ENCODE data around the gene BBC3. TPM values are rescaled to one million over a fixed set of nuclear protein-coding genes. Genes with fewer than 3 reads are reported as not detected.

Gene BBC3
- polyA plus RNA-seq, 2 of the 4 experiments (the other 2 are of a cell fraction), result 6.0 to 8.9 TPM

- ChIA-PET CTCF (interaction anchor here (1.5 to 3.7 kb wide), 6 partner anchors 8 to 71 kb away, joined by 7 to 20 read pairs (median 13); no protein-coding TSS in a partner anchor), POLR2A (no interaction called here)
- no peak overlapping the region for H3K4me3 ChIP-seq
- peaks cover 11% of the 10 kb centered on the region; the same call in 2 of the 3 replicates for H3K4me1 ChIP-seq
- FAIRE-seq, result no peak
- 81% methylated on average over 5 of the region's 5 CpGs for WGBS (ENCODE audit: missing lambda C conversion rate)
- no peak overlapping the region for H3K27ac ChIP-seq
- no peaks in the 10 kb centered on the region for H3K9me3 ChIP-seq
- no peak for DNase-seq (ENCODE audit: low read depth in 1 of 2, low spot score in 1 of 2)
- TF ChIP-seq, protein P1, sequence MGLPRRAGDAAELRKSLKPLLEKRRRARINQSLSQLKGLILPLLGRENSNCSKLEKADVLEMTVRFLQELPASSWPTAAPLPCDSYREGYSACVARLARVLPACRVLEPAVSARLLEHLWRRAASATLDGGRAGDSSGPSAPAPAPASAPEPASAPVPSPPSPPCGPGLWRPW (IDR thresholded peaks at IDR 0.05), result no peak
- TF ChIP-seq HEYL (CRISPR knock-in tag; IDR thresholded peaks at IDR 0.05) (no peak), POLR2A (IDR thresholded peaks at IDR 0.05; ENCODE audit: low read length) (no peak)
- H3K4me2 ChIP-seq, result no peak overlapping the region
- no peak for ATAC-seq
Measured at GRCh38 chr19:47176627-47177090, 54.3 kb downstream of the BBC3 start.

- ATAC-seq (no peak), FAIRE-seq (no peak), DNase-seq (ENCODE audit: low read depth in 1 of 2, low spot score in 1 of 2) (no peak)
- ChIA-PET POLR2A (no interaction called here), CTCF (interaction anchor here (1.5 to 3.7 kb wide), 3 partner anchors 22 to 72 kb away, joined by 7 to 20 read pairs (median 16); no protein-coding TSS in a partner anchor)
- Histone ChIP-seq H3K9me3 (no peaks in the 10 kb centered on the region), H3K4me1 (peaks cover 11% of the 10 kb centered on the region; the same call in 2 of the 3 replicates), H3K4me3 (no peak overlapping the region), H3K4me2 (no peak overlapping the region), H3K27ac (no peak overlapping the region)
- no peak for TF ChIP-seq POLR2AphosphoS2 (conservative IDR thresholded peaks at IDR 0.05; ENCODE audit: low read length)
- TF ChIP-seq, protein P2, sequence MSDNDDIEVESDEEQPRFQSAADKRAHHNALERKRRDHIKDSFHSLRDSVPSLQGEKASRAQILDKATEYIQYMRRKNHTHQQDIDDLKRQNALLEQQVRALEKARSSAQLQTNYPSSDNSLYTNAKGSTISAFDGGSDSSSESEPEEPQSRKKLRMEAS (IDR thresholded peaks at IDR 0.05), result no peak
- no peak for TF ChIP-seq ZFP36 (IDR thresholded peaks at IDR 0.05; ENCODE audit: borderline replicate concordance, partially characterized antibody)
- no peak for TF ChIP-seq SMC3 (IDR thresholded peaks at IDR 0.05)
- TF ChIP-seq NPAS2 (CRISPR knock-in tag; IDR thresholded peaks at IDR 0.05; ENCODE audit: borderline replicate concordance), result no peak
- TF ChIP-seq CEBPB (IDR thresholded peaks at IDR 0.05), result no peak
- TF ChIP-seq CHD4 (IDR thresholded peaks at IDR 0.05; ENCODE audit: borderline replicate concordance), result no peak
- no peak for TF ChIP-seq TFCP2L1 (CRISPR knock-in tag; IDR thresholded peaks at IDR 0.05)
- TF ChIP-seq ELK1 (IDR thresholded peaks at IDR 0.05; ENCODE audit: low read depth, low read length), result no peak
- TF ChIP-seq HMGXB4 (CRISPR knock-in tag; IDR thresholded peaks at IDR 0.05; ENCODE audit: borderline replicate concordance), result no peak
- no peak for TF ChIP-seq JUN (IDR thresholded peaks at IDR 0.05)
- no peak for TF ChIP-seq CTCF (IDR thresholded peaks at IDR 0.05)
- TF ChIP-seq ZSCAN20 (CRISPR knock-in tag; IDR thresholded peaks at IDR 0.05), result no peak
- no peak for TF ChIP-seq EHMT2 (IDR thresholded peaks at IDR 0.05; ENCODE audit: low read depth)
- no peak for TF ChIP-seq RARB (CRISPR knock-in tag; IDR thresholded peaks at IDR 0.05)
- TF ChIP-seq EP300 (IDR thresholded peaks at IDR 0.05), result no peak
- TF ChIP-seq MAFK (IDR thresholded peaks at IDR 0.05; ENCODE audit: partially characterized antibody), result no peak
- TF ChIP-seq EHF (CRISPR knock-in tag; IDR thresholded peaks at IDR 0.05), result no peak
- TF ChIP-seq ZC3H11A (IDR thresholded peaks at IDR 0.05), result no peak
- TF ChIP-seq, protein P3, sequence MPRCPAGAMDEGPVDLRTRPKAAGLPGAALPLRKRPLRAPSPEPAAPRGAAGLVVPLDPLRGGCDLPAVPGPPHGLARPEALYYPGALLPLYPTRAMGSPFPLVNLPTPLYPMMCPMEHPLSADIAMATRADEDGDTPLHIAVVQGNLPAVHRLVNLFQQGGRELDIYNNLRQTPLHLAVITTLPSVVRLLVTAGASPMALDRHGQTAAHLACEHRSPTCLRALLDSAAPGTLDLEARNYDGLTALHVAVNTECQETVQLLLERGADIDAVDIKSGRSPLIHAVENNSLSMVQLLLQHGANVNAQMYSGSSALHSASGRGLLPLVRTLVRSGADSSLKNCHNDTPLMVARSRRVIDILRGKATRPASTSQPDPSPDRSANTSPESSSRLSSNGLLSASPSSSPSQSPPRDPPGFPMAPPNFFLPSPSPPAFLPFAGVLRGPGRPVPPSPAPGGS (IDR thresholded peaks at IDR 0.05), result no peak
- WGBS (ENCODE audit: missing lambda C conversion rate), result 84% methylated on average over 5 of the region's 5 CpGs
Measured at GRCh38 chr19:47176071-47176626, 54.9 kb downstream of the BBC3 start.

Data from A549 (cell line).